ENCODE results near the gene LGR6. TPM values are rescaled to one million over a fixed set of nuclear protein-coding genes. Genes with fewer than 3 reads are reported as not detected.

The LGR6 gene
- polyA plus RNA-seq, 3 donors: not detected

GRCh38 chr1:202317941-202318925 lies 124.6 kb downstream of the LGR6 start:
- intact Hi-C loops (cut with micrococcal nuclease): loop anchor here (5.0 to 10.0 kb wide), 2 partner anchors 126 to 133 kb away; partner anchors contain the start of gene LGR6 (in 1 of the 2)
- no peaks in the 10 kb centered on the region for H3K36me3 Mint-ChIP-seq

More at GRCh38 chr1:202317941-202318925, 124.6 kb downstream of the LGR6 start:
- no peak overlapping the region for H2AFZ ChIP-seq (ENCODE audit: insufficient read depth, low read depth, low read length, poor library complexity, severe bottlenecking)
- H3K36me3 ChIP-seq (replicated peaks in 1 of 2; ENCODE audit: control insufficient read depth in 1 of 2, insufficient read depth in 2 of 2, low read length in 2 of 2): no peaks in the 10 kb centered on the region
- Mint-ChIP-seq H3K27ac (no peak overlapping the region), H3K27me3 (ENCODE audit: low read depth in 3 of 3) (peaks cover 16 to 23% (median 17%) of the 10 kb centered on the region in 3 donors), H3K4me3 (no peak overlapping the region), H3K9me3 (no peaks in the 10 kb centered on the region), H3K4me1 (no peaks in the 10 kb centered on the region)
- H3K9ac ChIP-seq (ENCODE audit: insufficient read depth, low read length, poor library complexity, severe bottlenecking): no peak overlapping the region
- H3K27me3 ChIP-seq (ENCODE audit: control insufficient read depth in 2 of 2, insufficient read depth in 2 of 2, low read length in 2 of 2): peaks cover 2 to 3% of the 10 kb centered on the region in 2 donors
- 95% methylated on average over 52 of the region's 52 CpGs for WGBS (ENCODE audit: insufficient coverage)
- TF ChIP-seq CTCF (IDR thresholded peaks at IDR 0.05): no peak
- no peaks in the 10 kb centered on the region for H3K79me2 ChIP-seq (ENCODE audit: insufficient read depth, low read length)
- no peaks in the 10 kb centered on the region for H3K4me1 ChIP-seq (ENCODE audit: control insufficient read depth in 1 of 2, insufficient read depth in 2 of 2, low read length in 2 of 2)
- no peaks in the 10 kb centered on the region for H3K9me3 ChIP-seq (replicated peaks in 1 of 2; ENCODE audit: control insufficient read depth in 1 of 2, insufficient read depth in 1 of 2, low read length in 2 of 2)
- DNase-seq: no peak
- H4K20me1 ChIP-seq (ENCODE audit: insufficient read depth, low read length): no peaks in the 10 kb centered on the region
- no peak overlapping the region for H3K4me3 ChIP-seq (replicated peaks in 1 of 3; ENCODE audit: low read depth in 2 of 3, low read length in 3 of 3)
- H3K27ac ChIP-seq (ENCODE audit: low read depth in 1 of 2, low read length in 2 of 2): no peak overlapping the region
- H3K4me2 ChIP-seq (replicated peaks; ENCODE audit: extremely low read depth, low read length, poor library complexity, severe bottlenecking): no peak overlapping the region
